Measurements from ENCODE around the gene TGIF1.

- TF ChIP-seq CTCF (IDR thresholded peaks at IDR 0.05): no peak
- TF ChIP-seq EZH2 (IDR thresholded peaks at IDR 0.05; ENCODE audit: borderline replicate concordance, insufficient read depth, low read depth, low read length, poor library complexity, severe bottlenecking): no peak
Measured at GRCh38 chr18:3424280-3424890, 25.6 kb upstream of the TGIF1 start.
